HepG2 (cell line): ENCODE results near the gene THBS4. TPM values are rescaled to one million over a fixed set of nuclear protein-coding genes. Genes with fewer than 3 reads are reported as not detected.

Source experiments
- DNMT3B ChIP-seq: conservative IDR thresholded peaks from 2 replicates; pipeline ENCODE4 v1.6.1; 2016; ENCODE audit warnings: missing biosample characterization, control low read depth
- ELF4 ChIP-seq: sonication (generic); formaldehyde crosslinking; IDR thresholded peaks from 2 replicates; pipeline ENCODE4 v1.5.0; 2020; ENCODE audit warnings: missing genetic modification reagents, mild to moderate bottlenecking, moderate library complexity, borderline replicate concordance
- FOSL1 ChIP-seq: sonication (generic); formaldehyde crosslinking; IDR thresholded peaks from 2 replicates; pipeline ENCODE4 v1.9.0; 2021; ENCODE audit warnings: missing genetic modification reagents, borderline replicate concordance
- FOXA3 ChIP-seq: IDR thresholded peaks from 2 replicates; pipeline ENCODE4 v1.6.1; 2016; ENCODE audit warnings: missing genetic modification reagents, missing compliant biosample characterization
- GABPB1 ChIP-seq: IDR thresholded peaks from 2 replicates; pipeline ENCODE4 v1.6.1; 2016; ENCODE audit warnings: mild to moderate bottlenecking, missing genetic modification reagents, moderate library complexity, missing compliant biosample characterization
- HOXA3 ChIP-seq: sonication (generic); formaldehyde crosslinking; IDR thresholded peaks from 2 replicates; pipeline ENCODE4 v1.5.0; 2020; ENCODE audit warnings: missing genetic modification reagents
- MED8 ChIP-seq: sonication (generic); formaldehyde crosslinking; IDR thresholded peaks from 2 replicates; pipeline ENCODE4 v1.8.1; 2023; ENCODE audit warnings: mild to moderate bottlenecking, missing genetic modification reagents; ENCODE audit not compliant: insufficient replicate concordance
- MLLT10 ChIP-seq: sonication (generic); formaldehyde crosslinking; IDR thresholded peaks from 2 replicates; pipeline ENCODE4 v1.4.0; 2020; ENCODE audit warnings: missing genetic modification reagents
- POLR2G ChIP-seq: fragments of 200-400 bp; formaldehyde crosslinking; IDR thresholded peaks from 2 replicates; pipeline ENCODE4 v1.6.1; 2018; ENCODE audit warnings: mild to moderate bottlenecking, low read depth, low read length, moderate library complexity
- SP1 ChIP-seq, 2 experiments: fragments of 450-650 bp in 1 of 2; sonication (generic) in 1 of 2; formaldehyde crosslinking in 1 of 2; IDR thresholded peaks; 2 replicates each; pipeline versions ENCODE4 v1.4.0 to v1.6.1; 2016 to 2020; ENCODE audit warnings: missing genetic modification reagents in 1 of 2
- TOE1 ChIP-seq: sonication (generic); formaldehyde crosslinking; IDR thresholded peaks from 2 replicates; pipeline ENCODE4 v1.4.0; 2020; ENCODE audit warnings: mild to moderate bottlenecking, missing genetic modification reagents
- ZBTB21 ChIP-seq: sonication (generic); formaldehyde crosslinking; IDR thresholded peaks from 2 replicates; pipeline ENCODE4 v1.4.0; 2020; ENCODE audit warnings: missing genetic modification reagents
- ZEB1 ChIP-seq: IDR thresholded peaks from 2 replicates; pipeline ENCODE4 v1.6.1; 2012; ENCODE audit warnings: mild to moderate bottlenecking, low read depth, inconsistent platforms; ENCODE audit not compliant: insufficient replicate concordance
- ZNF430 ChIP-seq: sonication (generic); formaldehyde crosslinking; IDR thresholded peaks from 2 replicates; pipeline ENCODE4 v1.9.0; 2021; ENCODE audit warnings: mild to moderate bottlenecking, missing genetic modification reagents
- ZNF543 ChIP-seq: sonication (generic); formaldehyde crosslinking; IDR thresholded peaks from 2 replicates; pipeline ENCODE4 v1.4.0; 2020; ENCODE audit warnings: mild to moderate bottlenecking, missing genetic modification reagents
- ZNF710 ChIP-seq: sonication (generic); formaldehyde crosslinking; IDR thresholded peaks from 2 replicates; pipeline ENCODE4 v1.5.0; 2020; ENCODE audit warnings: mild to moderate bottlenecking, missing genetic modification reagents, borderline replicate concordance
- ZNF891 ChIP-seq: sonication (generic); formaldehyde crosslinking; IDR thresholded peaks from 2 replicates; pipeline ENCODE4 v1.5.0; 2020; ENCODE audit warnings: mild to moderate bottlenecking, missing genetic modification reagents
- polyA plus RNA-seq, 8 experiments: library from polyadenylated mRNA; depleted of rRNA in 3 of 8; stranded (reverse) in 7 of 8; unstranded in 1 of 8; fragments of >200 nt; fragmentation: Illumina TruSeq in 4 of 8; extraction: Trizol in 4 of 8; gene quantifications; 2 replicates each; pipeline versions ENCODE4 v1.2.1 to v1.2.3, GENCODE V29; 2011 to 2016; ENCODE audit warnings: low read depth in 4 of 8, missing spikeins in 1 of 8, mixed read lengths in 1 of 8; ENCODE audit not compliant: insufficient read depth in 1 of 8
- total RNA-seq, 5 experiments: library from RNA; depleted of rRNA; stranded (reverse); fragments of >200 nt; fragmentation: Illumina TruSeq; extraction: Trizol; gene quantifications; 2 replicates each; pipeline ENCODE4 v1.2.3, GENCODE V29; 2016; ENCODE audit warnings: low read depth in 1 of 5
- TF ChIP-seq, protein P1 (sequence below): sonication (generic); formaldehyde crosslinking; conservative IDR thresholded peaks from 2 replicates; pipeline ENCODE4 v1.4.0; 2020; ENCODE audit warnings: mild to moderate bottlenecking, missing genetic modification reagents, moderate library complexity
- TF ChIP-seq, protein P2 (sequence below): sonication (generic); formaldehyde crosslinking; IDR thresholded peaks from 2 replicates; pipeline ENCODE4 v1.4.0; 2020; ENCODE audit warnings: low read depth, mild to moderate bottlenecking, missing genetic modification reagents
- TF ChIP-seq, protein P3 (sequence below): IDR thresholded peaks from 2 replicates; pipeline ENCODE4 v1.6.1; 2018; ENCODE audit warnings: missing genetic modification reagents

The THBS4 gene
- total and polyA plus RNA-seq, 2 of the 13 experiments (the other 11 are each of a cell fraction or from before 2014, with no cell fraction given): 0.60 to 1.2 TPM

DNA sequence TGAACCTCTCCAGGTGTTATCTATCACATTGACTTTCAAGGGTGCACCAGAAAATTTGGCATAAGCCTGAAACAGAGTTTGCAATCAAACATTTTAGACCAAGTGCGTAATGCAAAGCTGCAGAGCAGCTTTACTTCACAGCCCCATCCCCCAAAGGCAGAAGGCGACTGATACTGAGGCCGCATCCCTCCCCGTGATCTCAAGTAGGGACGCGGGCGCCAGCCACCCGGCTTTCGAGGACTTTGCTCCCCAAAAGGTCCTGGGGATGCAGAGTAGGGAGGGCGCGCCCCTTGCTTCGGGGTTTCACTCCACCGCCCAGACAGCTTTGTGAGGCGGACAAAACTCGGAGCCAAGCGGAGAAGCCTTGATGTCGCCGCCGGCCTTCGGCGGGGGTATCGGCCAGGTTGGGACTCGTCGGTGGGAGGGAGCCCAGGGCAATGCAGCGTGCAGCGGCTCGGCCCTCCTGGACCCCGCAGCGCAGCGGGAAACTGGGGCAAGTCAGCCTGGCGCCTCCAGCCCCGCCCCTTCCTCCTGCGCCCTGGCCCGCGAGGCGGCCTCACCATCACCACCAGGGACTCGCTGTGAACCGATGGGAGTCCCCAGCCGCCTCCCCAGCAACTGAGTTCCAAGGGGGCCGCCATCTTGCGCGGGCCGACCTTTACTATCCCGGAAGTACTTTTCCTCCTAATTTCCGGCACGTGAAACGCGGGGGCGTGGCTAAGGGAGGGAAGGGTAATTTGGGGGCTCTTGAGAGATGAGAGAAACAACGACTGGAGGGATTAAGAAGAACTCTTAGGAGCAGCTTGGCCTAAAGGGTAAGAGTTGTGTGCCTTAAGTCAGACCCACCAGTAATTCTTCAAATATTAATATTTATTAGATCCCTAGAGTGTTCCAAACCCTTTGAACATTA, 44.3 kb upstream of the THBS4 start, which contains the start of gene MTX3 (continued):
- TF ChIP-seq ZEB1 (peak; percentile 23), FOXA3 (CRISPR knock-in tag) (0 out of 2 replicates have a peak, but pooled peaks have one; percentile 10), ZNF430 (peak; percentile 90), ZNF891 (CRISPR knock-in tag) (peak; percentile 89), SP1 (IDR thresholded peaks at IDR 0.05) (no peak), SP1 (CRISPR knock-in tag; IDR thresholded peaks at IDR 0.05) (peak; percentile 86), TOE1 (CRISPR knock-in tag) (no peak), ZBTB21 (CRISPR knock-in tag) (peak; percentile 53; the same call in 1 of the 2 replicates), HOXA3 (peak; percentile 73), MED8 (CRISPR knock-in tag) (peak; percentile 54), GABPB1 (CRISPR knock-in tag) (peak; percentile 99), POLR2G (peak; percentile 85), ELF4 (CRISPR knock-in tag) (peak; percentile 83; the same call in 1 of the 2 replicates), ZNF543 (no peak), DNMT3B (CRISPR knock-in tag) (no peak), ZNF710 (CRISPR knock-in tag) (0 out of 2 replicates have a peak, but pooled peaks have one; percentile 56), MLLT10 (CRISPR knock-in tag) (no peak), FOSL1 (CRISPR knock-in tag) (no peak)
- TF ChIP-seq, protein P1, sequence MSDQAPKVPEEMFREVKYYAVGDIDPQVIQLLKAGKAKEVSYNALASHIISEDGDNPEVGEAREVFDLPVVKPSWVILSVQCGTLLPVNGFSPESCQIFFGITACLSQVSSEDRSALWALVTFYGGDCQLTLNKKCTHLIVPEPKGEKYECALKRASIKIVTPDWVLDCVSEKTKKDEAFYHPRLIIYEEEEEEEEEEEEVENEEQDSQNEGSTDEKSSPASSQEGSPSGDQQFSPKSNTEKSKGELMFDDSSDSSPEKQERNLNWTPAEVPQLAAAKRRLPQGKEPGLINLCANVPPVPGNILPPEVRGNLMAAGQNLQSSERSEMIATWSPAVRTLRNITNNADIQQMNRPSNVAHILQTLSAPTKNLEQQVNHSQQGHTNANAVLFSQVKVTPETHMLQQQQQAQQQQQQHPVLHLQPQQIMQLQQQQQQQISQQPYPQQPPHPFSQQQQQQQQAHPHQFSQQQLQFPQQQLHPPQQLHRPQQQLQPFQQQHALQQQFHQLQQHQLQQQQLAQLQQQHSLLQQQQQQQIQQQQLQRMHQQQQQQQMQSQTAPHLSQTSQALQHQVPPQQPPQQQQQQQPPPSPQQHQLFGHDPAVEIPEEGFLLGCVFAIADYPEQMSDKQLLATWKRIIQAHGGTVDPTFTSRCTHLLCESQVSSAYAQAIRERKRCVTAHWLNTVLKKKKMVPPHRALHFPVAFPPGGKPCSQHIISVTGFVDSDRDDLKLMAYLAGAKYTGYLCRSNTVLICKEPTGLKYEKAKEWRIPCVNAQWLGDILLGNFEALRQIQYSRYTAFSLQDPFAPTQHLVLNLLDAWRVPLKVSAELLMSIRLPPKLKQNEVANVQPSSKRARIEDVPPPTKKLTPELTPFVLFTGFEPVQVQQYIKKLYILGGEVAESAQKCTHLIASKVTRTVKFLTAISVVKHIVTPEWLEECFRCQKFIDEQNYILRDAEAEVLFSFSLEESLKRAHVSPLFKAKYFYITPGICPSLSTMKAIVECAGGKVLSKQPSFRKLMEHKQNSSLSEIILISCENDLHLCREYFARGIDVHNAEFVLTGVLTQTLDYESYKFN (CRISPR knock-in tag): peak; percentile 58
- TF ChIP-seq, protein P2, sequence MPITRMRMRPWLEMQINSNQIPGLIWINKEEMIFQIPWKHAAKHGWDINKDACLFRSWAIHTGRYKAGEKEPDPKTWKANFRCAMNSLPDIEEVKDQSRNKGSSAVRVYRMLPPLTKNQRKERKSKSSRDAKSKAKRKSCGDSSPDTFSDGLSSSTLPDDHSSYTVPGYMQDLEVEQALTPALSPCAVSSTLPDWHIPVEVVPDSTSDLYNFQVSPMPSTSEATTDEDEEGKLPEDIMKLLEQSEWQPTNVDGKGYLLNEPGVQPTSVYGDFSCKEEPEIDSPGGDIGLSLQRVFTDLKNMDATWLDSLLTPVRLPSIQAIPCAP (CRISPR knock-in tag): no peak
- TF ChIP-seq, protein P3, sequence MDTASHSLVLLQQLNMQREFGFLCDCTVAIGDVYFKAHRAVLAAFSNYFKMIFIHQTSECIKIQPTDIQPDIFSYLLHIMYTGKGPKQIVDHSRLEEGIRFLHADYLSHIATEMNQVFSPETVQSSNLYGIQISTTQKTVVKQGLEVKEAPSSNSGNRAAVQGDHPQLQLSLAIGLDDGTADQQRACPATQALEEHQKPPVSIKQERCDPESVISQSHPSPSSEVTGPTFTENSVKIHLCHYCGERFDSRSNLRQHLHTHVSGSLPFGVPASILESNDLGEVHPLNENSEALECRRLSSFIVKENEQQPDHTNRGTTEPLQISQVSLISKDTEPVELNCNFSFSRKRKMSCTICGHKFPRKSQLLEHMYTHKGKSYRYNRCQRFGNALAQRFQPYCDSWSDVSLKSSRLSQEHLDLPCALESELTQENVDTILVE: peak; percentile 80
